CD1c-positive myeloid dendritic cell (primary cell): ENCODE data around the gene COLEC12.

Experiments
- DNase-seq: peaks from one replicate; pipeline ENCODE4 v3.0.0-alpha.2; 2016; ENCODE audit errors: extremely low spot score

Gene COLEC12

GRCh38 chr18:289026-289425, 211.5 kb downstream of the COLEC12 start:
- DNase-seq, result peak; percentile 72

GRCh38 chr18:286515-287310, 213.8 kb downstream of the COLEC12 start:
- peak; percentile 41 for DNase-seq

GRCh38 chr18:285817-286216, 214.7 kb downstream of the COLEC12 start:
- peak; percentile 5 for DNase-seq

GRCh38 chr18:275486-275885, 225.0 kb downstream of the COLEC12 start:
- DNase-seq, result peak; percentile 61

DNA sequence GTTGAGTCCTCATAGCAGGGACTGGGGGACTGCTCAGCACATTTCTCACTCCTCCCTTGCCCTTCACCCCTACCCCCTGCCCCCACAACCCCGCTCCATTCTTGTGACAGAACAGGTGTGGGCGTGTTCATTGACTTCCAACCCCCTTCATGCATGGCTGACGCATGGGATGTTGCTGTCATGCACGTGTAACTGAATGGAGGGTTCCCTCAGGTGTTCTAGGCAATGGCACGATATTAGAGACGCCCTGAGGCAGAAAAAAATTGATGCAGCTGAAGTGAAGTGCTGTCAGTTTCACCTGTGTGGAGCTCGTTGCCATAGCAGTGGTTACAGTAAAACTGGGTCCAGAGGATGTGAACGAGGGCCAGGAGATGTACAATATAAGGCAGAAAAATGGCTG, 226.2 kb downstream of the COLEC12 start:
- DNase-seq, result no peak

DNA sequence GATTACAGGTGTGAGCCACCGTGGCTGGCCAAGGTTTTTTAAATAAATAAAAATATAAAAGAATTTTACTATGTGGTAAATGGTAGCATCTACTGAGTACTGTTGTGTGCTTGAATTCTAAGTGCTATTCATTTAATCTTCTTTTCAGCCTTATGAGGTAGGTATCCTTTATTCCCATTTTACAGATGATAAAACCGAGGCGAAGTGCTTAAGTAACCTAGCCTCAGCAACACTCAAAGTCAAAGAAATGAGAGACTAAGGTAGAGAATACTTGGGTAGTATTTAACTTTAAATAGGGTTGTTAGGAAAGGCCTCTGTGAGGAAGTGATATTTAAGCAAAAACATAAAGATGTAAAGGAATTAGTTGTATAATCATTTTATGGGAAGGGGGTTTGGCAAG, 227.0 kb downstream of the COLEC12 start:
- no peak for DNase-seq

DNA sequence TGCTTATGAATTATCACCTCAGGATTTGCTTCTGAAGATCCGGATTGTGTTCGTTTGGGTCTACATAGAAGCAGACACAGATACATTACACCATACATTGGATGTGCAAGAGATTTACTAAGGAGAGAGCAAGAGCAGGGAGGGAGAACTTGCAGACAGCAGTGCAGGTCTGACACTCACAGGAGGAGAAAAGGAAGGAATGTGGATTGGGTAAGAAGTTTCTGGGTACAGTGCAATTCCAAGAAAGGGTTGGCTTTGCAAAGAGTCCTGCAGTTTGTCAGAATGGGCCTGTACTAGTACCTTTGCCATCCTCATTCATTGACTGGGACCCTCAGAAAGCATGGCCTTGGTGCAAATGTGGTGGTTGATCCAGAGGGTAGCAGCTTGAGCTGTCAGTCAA, 227.9 kb downstream of the COLEC12 start:
- no peak for DNase-seq

GRCh38 chr18:269480-270095, 230.9 kb downstream of the COLEC12 start:
- DNase-seq, result peak; percentile 10

- DNase-seq, result peak; percentile 98
Measured at GRCh38 chr18:267688-268552, 232.6 kb downstream of the COLEC12 start, which contains the start of gene THOC1. Gene THOC1 (minus strand): TSS chr18:268047. CDS start chr18:268019, 28 bp downstream.

GRCh38 chr18:267380-267687, 233.2 kb downstream of the COLEC12 start:
- no peak for DNase-seq
